Thymus (tissue), 11 donors: Measurements from ENCODE around the gene MBOAT1. TPM values are rescaled to one million over a fixed set of nuclear protein-coding genes. Genes with fewer than 3 reads are reported as not detected.

Experiments used
- DNase-seq, 9 donors: peaks; one replicate each; pipeline ENCODE4 v3.0.0-alpha.2; 2013; ENCODE audit warnings: low spot score in 9 of 9, low read depth in 6 of 9, missing footprints in 1 of 9
- H3K27ac ChIP-seq, 2 donors: one replicate each; pipeline ENCODE4 v1.5.1; 2013; ENCODE audit warnings: control low read depth in 1 of 2, low read depth in 1 of 2, low read length in 1 of 2, mild to moderate bottlenecking in 1 of 2, moderate library complexity in 1 of 2
- H3K27me3 ChIP-seq, 2 donors: one replicate each; pipeline ENCODE4 v1.5.1; 2013; ENCODE audit warnings: low read length in 1 of 2; ENCODE audit not compliant: control insufficient read depth in 2 of 2, insufficient read depth in 1 of 2
- H3K36me3 ChIP-seq, 2 donors: one replicate each; pipeline ENCODE4 v1.5.1; 2013; ENCODE audit warnings: low read length in 1 of 2, mild to moderate bottlenecking in 1 of 2, moderate library complexity in 1 of 2; ENCODE audit not compliant: control insufficient read depth in 2 of 2, insufficient read depth in 2 of 2
- H3K4me1 ChIP-seq, 2 donors: one replicate each; pipeline ENCODE4 v1.5.1; 2013; ENCODE audit warnings: low read length in 2 of 2; ENCODE audit not compliant: control insufficient read depth in 2 of 2, insufficient read depth in 2 of 2
- H3K4me3 ChIP-seq, 2 donors: one replicate each; pipeline ENCODE4 v1.5.1; 2013; ENCODE audit warnings: low read length in 2 of 2, control low read depth in 1 of 2, mild to moderate bottlenecking in 1 of 2
- H3K9me3 ChIP-seq, 2 donors: one replicate each; pipeline ENCODE4 v1.5.1; 2013; ENCODE audit warnings: low read length in 1 of 2, mild to moderate bottlenecking in 1 of 2; ENCODE audit not compliant: control insufficient read depth in 2 of 2, insufficient read depth in 1 of 2
- WGBS: extraction: QIAGEN DNeasy Blood & Tissue Kit; methylation state at CpG from one replicate; pipeline ENCODE4 v1.1.7; 2013; 5-methylcytosine and 5-hydroxymethylcytosine counted together
- polyA plus RNA-seq: library from polyadenylated mRNA; stranded (reverse); fragments of 200-250 nt; gene quantifications from one replicate; pipeline ENCODE4 v1.2.3, GENCODE V29; 2013
- total RNA-seq: library from RNA; stranded (reverse); fragments of 120-200 nt; gene quantifications from one replicate; pipeline ENCODE4 v1.2.4, GENCODE V29; 2013
- donor health status: healthy.

The MBOAT1 gene
- total and polyA plus RNA-seq, 2 donors = 2.3 to 4.7 TPM

- peaks cover 9 to 30% of the 10 kb centered on the region in 2 donors for H3K4me1 ChIP-seq
- peaks cover 0 to 9% of the 10 kb centered on the region in 2 donors for H3K27me3 ChIP-seq
- H3K36me3 ChIP-seq = no peaks in the 10 kb centered on the region
- H3K4me3 ChIP-seq = no peak overlapping the region
- H3K9me3 ChIP-seq = no peaks in the 10 kb centered on the region
- DNase-seq = no peak
- no peak overlapping the region for H3K27ac ChIP-seq
- 98% methylated on average over 2 of the region's 2 CpGs for WGBS
Measured at GRCh38 chr6:20208687-20209378, 3.4 kb downstream of the MBOAT1 start.

- peaks cover 0 to 24% of the 10 kb centered on the region in 2 donors for H3K4me1 ChIP-seq
- H3K4me3 ChIP-seq = no peak overlapping the region
- H3K9me3 ChIP-seq = no peaks in the 10 kb centered on the region
- no peaks in the 10 kb centered on the region for H3K36me3 ChIP-seq
- H3K27me3 ChIP-seq = peaks cover 0 to 6% of the 10 kb centered on the region in 2 donors
- 56% methylated on average over 5 of the region's 5 CpGs for WGBS
- no peak overlapping the region for H3K27ac ChIP-seq
- DNase-seq = no peak
Measured at GRCh38 chr6:20207088-20207418, 5.2 kb downstream of the MBOAT1 start.

GRCh38 chr6:20205722-20206161, 6.5 kb downstream of the MBOAT1 start:
- Histone ChIP-seq H3K9me3 (no peaks in the 10 kb centered on the region), H3K27me3 (no peaks in the 10 kb centered on the region), H3K27ac (no peak overlapping the region), H3K4me3 (no peak overlapping the region), H3K36me3 (no peaks in the 10 kb centered on the region), H3K4me1 (peaks cover 0 to 24% of the 10 kb centered on the region in 2 donors)
- 75% methylated on average over 6 of the region's 6 CpGs for WGBS
- no peak for DNase-seq

GRCh38 chr6:20204512-20204894, 7.8 kb downstream of the MBOAT1 start:
- Histone ChIP-seq H3K36me3 (no peaks in the 10 kb centered on the region), H3K4me3 (no peak overlapping the region), H3K9me3 (no peaks in the 10 kb centered on the region), H3K27me3 (no peaks in the 10 kb centered on the region), H3K4me1 (peaks cover 0 to 24% of the 10 kb centered on the region in 2 donors), H3K27ac (no peak overlapping the region)
- no peak for DNase-seq
- 98% methylated on average over 4 of the region's 4 CpGs for WGBS

GRCh38 chr6:20203561-20204511, 8.4 kb downstream of the MBOAT1 start:
- H3K27ac ChIP-seq = no peak overlapping the region
- 94% methylated on average over 7 of the region's 7 CpGs for WGBS
- no peak for DNase-seq
- H3K4me3 ChIP-seq = no peak overlapping the region
- H3K9me3 ChIP-seq = no peaks in the 10 kb centered on the region
- H3K27me3 ChIP-seq = no peaks in the 10 kb centered on the region
- peaks cover 0 to 24% of the 10 kb centered on the region in 2 donors for H3K4me1 ChIP-seq
- H3K36me3 ChIP-seq = no peaks in the 10 kb centered on the region

GRCh38 chr6:20202699-20203302, 9.5 kb downstream of the MBOAT1 start:
- no peaks in the 10 kb centered on the region for H3K36me3 ChIP-seq
- H3K27ac ChIP-seq = no peak overlapping the region
- H3K4me3 ChIP-seq = no peak overlapping the region
- no peaks in the 10 kb centered on the region for H3K27me3 ChIP-seq
- no peaks in the 10 kb centered on the region for H3K9me3 ChIP-seq
- no peak for DNase-seq
- peaks cover 0 to 24% of the 10 kb centered on the region in 2 donors for H3K4me1 ChIP-seq
- whole genome bisulfite sequencing = 97% methylated on average over 3 of the region's 3 CpGs

GRCh38 chr6:20202324-20202658, 10.0 kb downstream of the MBOAT1 start:
- no peak overlapping the region for H3K4me3 ChIP-seq

GRCh38 chr6:20200761-20201630, 11.3 kb downstream of the MBOAT1 start:
- Histone ChIP-seq H3K27ac (no peak overlapping the region), H3K9me3 (no peaks in the 10 kb centered on the region), H3K36me3 (no peaks in the 10 kb centered on the region), H3K4me1 (peaks cover 0 to 13% of the 10 kb centered on the region in 2 donors), H3K4me3 (no peak overlapping the region), H3K27me3 (no peaks in the 10 kb centered on the region)
- 95% methylated on average over 8 of the region's 8 CpGs for WGBS
- no peak for DNase-seq

More at GRCh38 chr6:20202324-20202658, 10.0 kb downstream of the MBOAT1 start:
- DNase-seq = no peak
- no peaks in the 10 kb centered on the region for H3K36me3 ChIP-seq
- H3K9me3 ChIP-seq = no peaks in the 10 kb centered on the region
- H3K27ac ChIP-seq = no peak overlapping the region
- peaks cover 0 to 22% of the 10 kb centered on the region in 2 donors for H3K4me1 ChIP-seq
- H3K27me3 ChIP-seq = no peaks in the 10 kb centered on the region
- 66% methylated on average over 1 of the region's 1 CpG for WGBS
